ENCODE data around the gene PIGU. TPM values are rescaled to one million over a fixed set of nuclear protein-coding genes. Genes with fewer than 3 reads are reported as not detected.

The PIGU gene
- total and polyA plus RNA-seq, 2 donors (not counting 1 experiment from before 2014, with no cell fraction given) = 12.0 to 19.3 TPM

DNA sequence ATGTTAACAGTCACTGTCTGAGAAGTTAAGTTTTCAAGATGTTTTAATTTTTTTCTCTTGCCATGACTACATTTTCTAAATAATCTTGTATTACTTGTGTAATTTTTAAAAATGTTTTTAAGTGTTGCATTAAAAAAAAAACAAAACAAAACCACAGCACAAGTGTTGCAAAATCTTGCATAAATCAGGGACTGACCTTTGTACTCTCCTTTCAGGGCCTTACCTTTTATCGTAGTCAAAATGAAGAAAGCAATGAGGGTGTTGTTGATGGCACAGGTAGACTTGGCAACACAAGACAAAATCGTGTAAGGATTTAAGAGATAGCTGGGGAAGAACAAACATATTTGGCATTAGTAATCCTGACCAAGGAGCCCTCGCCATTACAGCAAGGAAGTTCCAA is 42.5 kb downstream of the PIGU start:
- H3K4me3 Mint-ChIP-seq = no peak overlapping the region
- H3K4me3 ChIP-seq (ENCODE audit: control extremely low read depth in 1 of 5, extremely low read depth in 1 of 5, insufficient read depth in 1 of 5, low read depth in 2 of 5, low read length in 4 of 5) = no peak overlapping the region
- no peaks in the 10 kb centered on the region for H4K20me1 ChIP-seq (ENCODE audit: control insufficient read depth, insufficient read depth, low read length, poor library complexity, severe bottlenecking)
- no peaks in the 10 kb centered on the region for H3K27me3 Mint-ChIP-seq
- POLR2A ChIA-PET = no interaction called here
- H3K27ac ChIP-seq (ENCODE audit: low read length in 2 of 2) = no peak overlapping the region
- TF ChIP-seq, protein P1, sequence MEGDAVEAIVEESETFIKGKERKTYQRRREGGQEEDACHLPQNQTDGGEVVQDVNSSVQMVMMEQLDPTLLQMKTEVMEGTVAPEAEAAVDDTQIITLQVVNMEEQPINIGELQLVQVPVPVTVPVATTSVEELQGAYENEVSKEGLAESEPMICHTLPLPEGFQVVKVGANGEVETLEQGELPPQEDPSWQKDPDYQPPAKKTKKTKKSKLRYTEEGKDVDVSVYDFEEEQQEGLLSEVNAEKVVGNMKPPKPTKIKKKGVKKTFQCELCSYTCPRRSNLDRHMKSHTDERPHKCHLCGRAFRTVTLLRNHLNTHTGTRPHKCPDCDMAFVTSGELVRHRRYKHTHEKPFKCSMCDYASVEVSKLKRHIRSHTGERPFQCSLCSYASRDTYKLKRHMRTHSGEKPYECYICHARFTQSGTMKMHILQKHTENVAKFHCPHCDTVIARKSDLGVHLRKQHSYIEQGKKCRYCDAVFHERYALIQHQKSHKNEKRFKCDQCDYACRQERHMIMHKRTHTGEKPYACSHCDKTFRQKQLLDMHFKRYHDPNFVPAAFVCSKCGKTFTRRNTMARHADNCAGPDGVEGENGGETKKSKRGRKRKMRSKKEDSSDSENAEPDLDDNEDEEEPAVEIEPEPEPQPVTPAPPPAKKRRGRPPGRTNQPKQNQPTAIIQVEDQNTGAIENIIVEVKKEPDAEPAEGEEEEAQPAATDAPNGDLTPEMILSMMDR (IDR thresholded peaks at IDR 0.05) = no peak
- 100% methylated on average over 3 of the region's 3 CpGs for WGBS (ENCODE audit: insufficient coverage)
- no peak for DNase-seq
- no peak overlapping the region for H3K27ac Mint-ChIP-seq
- H3K4me2 ChIP-seq (replicated peaks; ENCODE audit: low read depth, low read length, poor library complexity, severe bottlenecking) = no peak overlapping the region
- no peaks in the 10 kb centered on the region for H3K79me2 ChIP-seq (ENCODE audit: control insufficient read depth, insufficient read depth, low read length)
- peaks cover 8 to 47% of the 10 kb centered on the region in 2 experiments for H3K36me3 ChIP-seq (replicated peaks in 1 of 2; ENCODE audit: control extremely low read depth in 1 of 2, control insufficient read depth in 1 of 2, extremely low read depth in 1 of 2, insufficient read depth in 2 of 2, low read length in 1 of 2)
- CTCF ChIA-PET = interaction anchor here (1.4 kb wide), 1 partner anchor 51 kb away, joined by 3 read pairs; no protein-coding TSS in a partner anchor
- no peaks in the 10 kb centered on the region for H3K9me3 Mint-ChIP-seq (ENCODE audit: insufficient read depth)
- no peaks in the 10 kb centered on the region for H3K4me1 ChIP-seq (ENCODE audit: control insufficient read depth in 2 of 2, insufficient read depth in 2 of 2, low read length in 2 of 2)
- no peaks in the 10 kb centered on the region for H3K9me3 ChIP-seq (ENCODE audit: control extremely low read depth in 1 of 3, control insufficient read depth in 2 of 3, insufficient read depth in 1 of 3, low read length in 2 of 3)
- H2AFZ ChIP-seq (ENCODE audit: insufficient read depth, low read depth, low read length, poor library complexity, severe bottlenecking) = no peak overlapping the region
- no peak for ATAC-seq (ENCODE audit: low read depth)
- no peaks in the 10 kb centered on the region for H3K4me1 Mint-ChIP-seq
- H3K27me3 ChIP-seq (replicated peaks in 1 of 4; ENCODE audit: control extremely low read depth in 1 of 4, control insufficient read depth in 3 of 4, insufficient read depth in 4 of 4, low read length in 3 of 4) = no peaks in the 10 kb centered on the region
- H3K9ac ChIP-seq (ENCODE audit: low read length) = no peak overlapping the region
- intact Hi-C loops (cut with micrococcal nuclease) = no loop called here

DNA sequence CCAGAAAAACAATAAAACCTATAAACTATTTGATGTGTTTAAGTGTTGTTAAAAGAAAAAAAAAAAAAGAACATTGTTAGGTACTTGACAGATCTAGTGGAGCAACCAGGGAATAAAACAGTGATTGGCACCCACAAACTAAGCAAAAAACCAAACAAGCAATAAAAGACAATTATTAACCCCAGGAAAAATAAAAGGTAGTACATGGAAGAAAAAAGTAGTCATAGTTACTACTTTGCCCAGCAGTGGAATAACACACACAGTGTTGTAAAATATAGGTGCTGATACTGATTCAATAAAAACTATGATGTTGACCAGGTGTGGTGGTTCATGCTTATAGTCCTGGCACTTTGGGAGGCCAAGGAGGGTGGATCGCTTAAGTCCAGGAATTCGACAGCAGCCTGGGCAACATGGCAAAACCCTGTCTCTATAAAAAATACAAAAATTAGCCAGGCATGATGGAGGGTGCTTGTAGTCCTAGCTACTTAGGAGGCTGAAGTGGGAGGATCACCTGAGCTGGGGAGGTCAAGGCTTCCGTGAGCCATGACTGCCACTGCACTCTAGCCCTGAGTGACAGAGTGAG is 43.9 kb downstream of the PIGU start:
- peaks cover 7 to 42% of the 10 kb centered on the region in 2 experiments for H3K36me3 ChIP-seq (replicated peaks in 1 of 2; ENCODE audit: control extremely low read depth in 1 of 2, control insufficient read depth in 1 of 2, extremely low read depth in 1 of 2, insufficient read depth in 2 of 2, low read length in 1 of 2)
- CTCF ChIA-PET = interaction anchor here (1.4 kb wide), 1 partner anchor 49 kb away, joined by 3 read pairs; no protein-coding TSS in a partner anchor

More for the DNA sequence above, 43.9 kb downstream of the PIGU start:
- intact Hi-C loops (cut with micrococcal nuclease) = no loop called here
- WGBS (ENCODE audit: insufficient coverage) = no CpG with 5 or more reads among the region's 3 CpGs
- no peak overlapping the region for H3K27ac Mint-ChIP-seq
- no peaks in the 10 kb centered on the region for H3K9me3 Mint-ChIP-seq (ENCODE audit: insufficient read depth)
- H3K27me3 ChIP-seq (replicated peaks in 1 of 4; ENCODE audit: control extremely low read depth in 1 of 4, control insufficient read depth in 3 of 4, insufficient read depth in 4 of 4, low read length in 3 of 4) = no peaks in the 10 kb centered on the region
- no peaks in the 10 kb centered on the region for H3K4me1 Mint-ChIP-seq
- ATAC-seq (ENCODE audit: low read depth) (no peak), DNase-seq (no peak)
- H3K27ac ChIP-seq (ENCODE audit: low read length in 2 of 2) = no peak overlapping the region
- no peaks in the 10 kb centered on the region for H3K79me2 ChIP-seq (ENCODE audit: control insufficient read depth, insufficient read depth, low read length)
- TF ChIP-seq, protein P1 (IDR thresholded peaks at IDR 0.05) = no peak
- no peak for TF ChIP-seq EZH2 (IDR thresholded peaks at IDR 0.05; ENCODE audit: borderline replicate concordance, insufficient read depth, low read depth, low read length, poor library complexity, severe bottlenecking)
- no peaks in the 10 kb centered on the region for H3K27me3 Mint-ChIP-seq
- H2AFZ ChIP-seq (ENCODE audit: insufficient read depth, low read depth, low read length, poor library complexity, severe bottlenecking) = no peak overlapping the region
- no peak overlapping the region for H3K9ac ChIP-seq (ENCODE audit: low read length)
- POLR2A ChIA-PET = no interaction called here
- H3K4me3 ChIP-seq (ENCODE audit: control extremely low read depth in 1 of 5, extremely low read depth in 1 of 5, insufficient read depth in 1 of 5, low read depth in 2 of 5, low read length in 4 of 5) = no peak overlapping the region
- H3K4me2 ChIP-seq (replicated peaks; ENCODE audit: low read depth, low read length, poor library complexity, severe bottlenecking) = no peak overlapping the region
- no peak overlapping the region for H3K4me3 Mint-ChIP-seq
- H3K4me1 ChIP-seq (ENCODE audit: control insufficient read depth in 2 of 2, insufficient read depth in 2 of 2, low read length in 2 of 2) = no peaks in the 10 kb centered on the region
- no peaks in the 10 kb centered on the region for H3K9me3 ChIP-seq (ENCODE audit: control extremely low read depth in 1 of 3, control insufficient read depth in 2 of 3, insufficient read depth in 1 of 3, low read length in 2 of 3)
- H4K20me1 ChIP-seq (ENCODE audit: control insufficient read depth, insufficient read depth, low read length, poor library complexity, severe bottlenecking) = no peaks in the 10 kb centered on the region
